ENCODE results near the gene EPAS1. TPM values are rescaled to one million over a fixed set of nuclear protein-coding genes. Genes with fewer than 3 reads are reported as not detected.

Gene EPAS1
- total RNA-seq, 1 experiment from 2014 or later = 55.9 TPM

DNA sequence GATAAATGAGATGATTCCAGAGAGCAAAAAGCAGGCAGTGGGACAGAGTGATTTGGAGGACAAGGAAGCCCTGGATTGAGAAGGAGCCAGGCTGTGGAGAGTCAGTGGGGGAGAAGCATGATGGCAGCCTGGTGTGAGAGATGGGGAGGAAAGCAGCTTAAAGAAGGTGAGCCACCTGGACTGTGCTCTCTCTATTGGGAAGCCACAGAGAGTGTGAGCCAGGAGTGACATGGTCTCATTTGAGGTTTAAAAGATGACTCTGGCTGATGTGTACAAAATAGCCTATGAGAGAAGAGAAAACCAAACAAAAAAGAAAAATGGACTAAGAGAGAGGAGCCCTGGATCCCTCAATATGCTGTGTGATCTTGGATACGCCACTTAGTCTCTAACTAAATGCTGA, 12.9 kb upstream of the EPAS1 start:
- Histone ChIP-seq H3K79me2 (ENCODE audit: insufficient read depth, low read length) (no peaks in the 10 kb centered on the region), H3K27ac (ENCODE audit: low read depth, low read length) (no peak overlapping the region), H3K4me1 (ENCODE audit: control insufficient read depth in 1 of 2, insufficient read depth in 2 of 2, low read length in 2 of 2) (peaks cover 6 to 13% of the 10 kb centered on the region in 2 experiments; a peak in 2 of 4 replicates), H3K4me2 (ENCODE audit: low read length) (no peak overlapping the region), H4K20me1 (ENCODE audit: insufficient read depth) (no peaks in the 10 kb centered on the region), H3K27me3 (ENCODE audit: insufficient read depth, low read length) (no peaks in the 10 kb centered on the region), H2AFZ (ENCODE audit: low read depth, low read length, poor library complexity, severe bottlenecking) (no peak overlapping the region), H3K9me2 (ENCODE audit: insufficient read depth) (no peaks in the 10 kb centered on the region), H3K9ac (ENCODE audit: low read length) (no peak overlapping the region), H3K4me3 (replicated peaks in 1 of 2; ENCODE audit: low read depth in 1 of 2, low read length in 2 of 2) (no peak overlapping the region), H3K36me3 (ENCODE audit: control insufficient read depth in 1 of 2, insufficient read depth in 2 of 2, low read length in 2 of 2) (no peaks in the 10 kb centered on the region), H3K9me3 (ENCODE audit: control insufficient read depth in 1 of 2, insufficient read depth in 1 of 2, low read depth in 1 of 2, low read length in 2 of 2) (no peaks in the 10 kb centered on the region)
- TF ChIP-seq ELF1 (IDR thresholded peaks at IDR 0.05; ENCODE audit: borderline replicate concordance, low read depth) (no peak), FOSL1 (IDR thresholded peaks at IDR 0.05; ENCODE audit: low read depth) (no peak), YY1 (IDR thresholded peaks at IDR 0.05; ENCODE audit: extremely low read depth, insufficient replicate concordance, low read depth, low read length) (no peak), SP1 (IDR thresholded peaks at IDR 0.05; ENCODE audit: low read depth) (no peak), SIN3A (IDR thresholded peaks at IDR 0.05; ENCODE audit: low read depth) (no peak), ZNF274 (IDR thresholded peaks at IDR 0.05; ENCODE audit: low read depth, low read length) (no peak), TCF7L2 (IDR thresholded peaks at IDR 0.05; ENCODE audit: borderline replicate concordance, extremely low read depth, insufficient read depth, insufficient read length) (no peak), RAD21 (IDR thresholded peaks at IDR 0.05; ENCODE audit: low read depth) (no peak), EZH2phosphoT487 (IDR thresholded peaks at IDR 0.05; ENCODE audit: borderline replicate concordance) (no peak), ZFX (IDR thresholded peaks at IDR 0.05) (no peak), EZH2 (IDR thresholded peaks at IDR 0.05) (no peak), SRF (IDR thresholded peaks at IDR 0.05; ENCODE audit: low read depth) (no peak), CEBPB (IDR thresholded peaks at IDR 0.05; ENCODE audit: low read depth) (no peak)
- TF ChIP-seq, protein P1, sequence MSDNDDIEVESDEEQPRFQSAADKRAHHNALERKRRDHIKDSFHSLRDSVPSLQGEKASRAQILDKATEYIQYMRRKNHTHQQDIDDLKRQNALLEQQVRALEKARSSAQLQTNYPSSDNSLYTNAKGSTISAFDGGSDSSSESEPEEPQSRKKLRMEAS (IDR thresholded peaks at IDR 0.05) = no peak
- TF ChIP-seq, protein P2, sequence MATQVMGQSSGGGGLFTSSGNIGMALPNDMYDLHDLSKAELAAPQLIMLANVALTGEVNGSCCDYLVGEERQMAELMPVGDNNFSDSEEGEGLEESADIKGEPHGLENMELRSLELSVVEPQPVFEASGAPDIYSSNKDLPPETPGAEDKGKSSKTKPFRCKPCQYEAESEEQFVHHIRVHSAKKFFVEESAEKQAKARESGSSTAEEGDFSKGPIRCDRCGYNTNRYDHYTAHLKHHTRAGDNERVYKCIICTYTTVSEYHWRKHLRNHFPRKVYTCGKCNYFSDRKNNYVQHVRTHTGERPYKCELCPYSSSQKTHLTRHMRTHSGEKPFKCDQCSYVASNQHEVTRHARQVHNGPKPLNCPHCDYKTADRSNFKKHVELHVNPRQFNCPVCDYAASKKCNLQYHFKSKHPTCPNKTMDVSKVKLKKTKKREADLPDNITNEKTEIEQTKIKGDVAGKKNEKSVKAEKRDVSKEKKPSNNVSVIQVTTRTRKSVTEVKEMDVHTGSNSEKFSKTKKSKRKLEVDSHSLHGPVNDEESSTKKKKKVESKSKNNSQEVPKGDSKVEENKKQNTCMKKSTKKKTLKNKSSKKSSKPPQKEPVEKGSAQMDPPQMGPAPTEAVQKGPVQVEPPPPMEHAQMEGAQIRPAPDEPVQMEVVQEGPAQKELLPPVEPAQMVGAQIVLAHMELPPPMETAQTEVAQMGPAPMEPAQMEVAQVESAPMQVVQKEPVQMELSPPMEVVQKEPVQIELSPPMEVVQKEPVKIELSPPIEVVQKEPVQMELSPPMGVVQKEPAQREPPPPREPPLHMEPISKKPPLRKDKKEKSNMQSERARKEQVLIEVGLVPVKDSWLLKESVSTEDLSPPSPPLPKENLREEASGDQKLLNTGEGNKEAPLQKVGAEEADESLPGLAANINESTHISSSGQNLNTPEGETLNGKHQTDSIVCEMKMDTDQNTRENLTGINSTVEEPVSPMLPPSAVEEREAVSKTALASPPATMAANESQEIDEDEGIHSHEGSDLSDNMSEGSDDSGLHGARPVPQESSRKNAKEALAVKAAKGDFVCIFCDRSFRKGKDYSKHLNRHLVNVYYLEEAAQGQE (IDR thresholded peaks at IDR 0.05; ENCODE audit: low read depth) = no peak
- TF ChIP-seq, protein P3, sequence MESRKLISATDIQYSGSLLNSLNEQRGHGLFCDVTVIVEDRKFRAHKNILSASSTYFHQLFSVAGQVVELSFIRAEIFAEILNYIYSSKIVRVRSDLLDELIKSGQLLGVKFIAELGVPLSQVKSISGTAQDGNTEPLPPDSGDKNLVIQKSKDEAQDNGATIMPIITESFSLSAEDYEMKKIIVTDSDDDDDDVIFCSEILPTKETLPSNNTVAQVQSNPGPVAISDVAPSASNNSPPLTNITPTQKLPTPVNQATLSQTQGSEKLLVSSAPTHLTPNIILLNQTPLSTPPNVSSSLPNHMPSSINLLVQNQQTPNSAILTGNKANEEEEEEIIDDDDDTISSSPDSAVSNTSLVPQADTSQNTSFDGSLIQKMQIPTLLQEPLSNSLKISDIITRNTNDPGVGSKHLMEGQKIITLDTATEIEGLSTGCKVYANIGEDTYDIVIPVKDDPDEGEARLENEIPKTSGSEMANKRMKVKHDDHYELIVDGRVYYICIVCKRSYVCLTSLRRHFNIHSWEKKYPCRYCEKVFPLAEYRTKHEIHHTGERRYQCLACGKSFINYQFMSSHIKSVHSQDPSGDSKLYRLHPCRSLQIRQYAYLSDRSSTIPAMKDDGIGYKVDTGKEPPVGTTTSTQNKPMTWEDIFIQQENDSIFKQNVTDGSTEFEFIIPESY (IDR thresholded peaks at IDR 0.05; ENCODE audit: extremely low read depth, insufficient replicate concordance, low read length) = no peak
- TF ChIP-seq, protein P4, sequence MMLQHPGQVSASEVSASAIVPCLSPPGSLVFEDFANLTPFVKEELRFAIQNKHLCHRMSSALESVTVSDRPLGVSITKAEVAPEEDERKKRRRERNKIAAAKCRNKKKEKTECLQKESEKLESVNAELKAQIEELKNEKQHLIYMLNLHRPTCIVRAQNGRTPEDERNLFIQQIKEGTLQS (IDR thresholded peaks at IDR 0.05) = no peak
- TF ChIP-seq, protein P5, sequence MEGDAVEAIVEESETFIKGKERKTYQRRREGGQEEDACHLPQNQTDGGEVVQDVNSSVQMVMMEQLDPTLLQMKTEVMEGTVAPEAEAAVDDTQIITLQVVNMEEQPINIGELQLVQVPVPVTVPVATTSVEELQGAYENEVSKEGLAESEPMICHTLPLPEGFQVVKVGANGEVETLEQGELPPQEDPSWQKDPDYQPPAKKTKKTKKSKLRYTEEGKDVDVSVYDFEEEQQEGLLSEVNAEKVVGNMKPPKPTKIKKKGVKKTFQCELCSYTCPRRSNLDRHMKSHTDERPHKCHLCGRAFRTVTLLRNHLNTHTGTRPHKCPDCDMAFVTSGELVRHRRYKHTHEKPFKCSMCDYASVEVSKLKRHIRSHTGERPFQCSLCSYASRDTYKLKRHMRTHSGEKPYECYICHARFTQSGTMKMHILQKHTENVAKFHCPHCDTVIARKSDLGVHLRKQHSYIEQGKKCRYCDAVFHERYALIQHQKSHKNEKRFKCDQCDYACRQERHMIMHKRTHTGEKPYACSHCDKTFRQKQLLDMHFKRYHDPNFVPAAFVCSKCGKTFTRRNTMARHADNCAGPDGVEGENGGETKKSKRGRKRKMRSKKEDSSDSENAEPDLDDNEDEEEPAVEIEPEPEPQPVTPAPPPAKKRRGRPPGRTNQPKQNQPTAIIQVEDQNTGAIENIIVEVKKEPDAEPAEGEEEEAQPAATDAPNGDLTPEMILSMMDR (IDR thresholded peaks at IDR 0.05 in 2 of 3, conservative IDR thresholded peaks at IDR 0.05 in 1 of 3; ENCODE audit: borderline replicate concordance in 1 of 3, insufficient read depth in 1 of 3, low read depth in 2 of 3, low read length in 2 of 3) = no peak
- ATAC-seq = no peak
- ChIA-PET RAD21 (ENCODE audit: low non-redundant PET in 1 of 2, low total read pairs in 2 of 2, uncharacterized antibody in 2 of 2, unreplicated experiment in 2 of 2) (no interaction called here), POLR2A (no interaction called here), CTCF (no interaction called here)
- DNase-seq (ENCODE audit: low read depth, low spot score) = no peak
- intact Hi-C loops (cut with micrococcal nuclease) = no loop called here
- no TSS peak for BruUV-seq (replicated peaks)

Data from HCT116 (cell line).